ENCODE measurements around the gene LHX8. TPM values are rescaled to one million over a fixed set of nuclear protein-coding genes. Genes with fewer than 3 reads are reported as not detected.

The LHX8 gene
- total and polyA plus RNA-seq, 2 of the 13 experiments (the other 11 are each of a cell fraction or from before 2014, with no cell fraction given): not detected

DNA sequence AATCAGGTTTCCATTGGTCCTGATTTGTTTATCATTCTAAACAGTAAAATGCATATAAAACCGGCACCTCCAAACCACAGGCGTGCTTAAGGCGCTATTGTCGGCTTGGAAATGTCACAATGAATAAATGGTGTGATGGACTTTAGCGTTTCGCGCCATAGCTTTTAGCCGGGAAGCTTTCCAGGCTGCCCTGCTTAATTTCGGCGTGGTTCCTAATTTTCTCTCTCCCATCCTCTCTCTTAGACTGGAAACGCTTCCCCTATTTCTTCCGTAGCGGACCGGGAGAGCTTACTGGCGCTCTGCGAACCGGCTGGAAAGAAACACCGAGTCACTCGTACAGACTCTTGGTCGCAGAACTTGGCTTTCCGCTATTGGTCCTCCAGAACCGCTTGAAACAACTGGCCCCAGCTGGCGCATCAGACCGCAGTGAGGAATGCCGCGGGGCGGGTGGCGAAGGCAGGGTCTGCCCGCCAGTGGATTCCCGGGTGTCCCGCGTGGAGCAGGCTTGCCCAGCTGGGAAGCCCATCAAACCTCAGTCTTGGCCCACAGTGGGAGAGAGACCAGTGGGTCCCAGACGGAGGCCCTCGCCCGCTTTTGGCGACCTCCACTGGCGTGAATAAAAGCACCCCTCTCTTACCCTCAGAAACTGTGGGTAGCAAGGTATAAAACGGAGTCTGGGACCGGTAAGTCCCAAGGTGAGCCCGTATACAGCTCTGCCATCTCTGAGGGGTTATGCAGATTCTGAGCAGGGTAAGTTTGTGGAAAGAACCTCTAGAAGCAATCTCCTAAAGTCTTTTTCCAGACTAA, 4.0 kb upstream of the LHX8 start:
- TF ChIP-seq ZNF724P (CRISPR knock-in tag; IDR thresholded peaks at IDR 0.05; ENCODE audit: borderline replicate concordance) (no peak), PAX8 (CRISPR knock-in tag; IDR thresholded peaks at IDR 0.05; ENCODE audit: borderline replicate concordance) (no peak)
- H3K4me1 ChIP-seq (ENCODE audit: insufficient read depth, low read length): peaks cover 13% of the 10 kb centered on the region
- no peak overlapping the region for H2AFZ ChIP-seq (ENCODE audit: low read length)
- no peaks in the 10 kb centered on the region for H3K36me3 ChIP-seq (replicated peaks in 1 of 2; ENCODE audit: control insufficient read depth in 1 of 2, insufficient read depth in 2 of 2, low read length in 2 of 2)
- CTCF ChIA-PET (ENCODE audit: low intra/inter-chr PET ratio, low total read pairs): no interaction called here
- no TSS peak for BruUV-seq (replicated peaks)
- H3K27ac ChIP-seq (ENCODE audit: extremely low read length, insufficient read depth, low read length): no peak overlapping the region
- in situ Hi-C loops (cut with HindIII; ENCODE audit: extremely low pct_ligation_motif_present, low pct_unique_long_range_greater_than_20kb) (no loop called here), intact Hi-C loops (cut with micrococcal nuclease; ENCODE audit: unreplicated experiment) (no loop called here)
- H3K27me3 ChIP-seq (ENCODE audit: control insufficient read depth in 1 of 2, insufficient read depth in 2 of 2, low read length in 2 of 2): peaks cover 7 to 92% of the 10 kb centered on the region in 2 experiments
- ATAC-seq (no peak), DNase-seq (ENCODE audit: low spot score) (no peak), FAIRE-seq (no peak)
- no peak overlapping the region for H3K9ac ChIP-seq (ENCODE audit: insufficient read depth, low read depth, low read length)
- no peaks in the 10 kb centered on the region for H3K79me2 ChIP-seq (ENCODE audit: insufficient read depth, low read length)
- no peaks in the 10 kb centered on the region for H3K9me3 ChIP-seq (ENCODE audit: low read length)
- H3K4me2 ChIP-seq (ENCODE audit: low read depth, low read length): no peak overlapping the region
- no peaks in the 10 kb centered on the region for H4K20me1 ChIP-seq (ENCODE audit: insufficient read depth, low read length)
- POLR2A ChIA-PET: no interaction called here
- no peak overlapping the region for H3K4me3 ChIP-seq (replicated peaks in 1 of 3; ENCODE audit: insufficient read depth in 1 of 3, low read depth in 2 of 3, low read length in 3 of 3)
- 26% methylated on average over 32 of the region's 40 CpGs for WGBS (ENCODE audit: low lambda C conversion rate)

DNA sequence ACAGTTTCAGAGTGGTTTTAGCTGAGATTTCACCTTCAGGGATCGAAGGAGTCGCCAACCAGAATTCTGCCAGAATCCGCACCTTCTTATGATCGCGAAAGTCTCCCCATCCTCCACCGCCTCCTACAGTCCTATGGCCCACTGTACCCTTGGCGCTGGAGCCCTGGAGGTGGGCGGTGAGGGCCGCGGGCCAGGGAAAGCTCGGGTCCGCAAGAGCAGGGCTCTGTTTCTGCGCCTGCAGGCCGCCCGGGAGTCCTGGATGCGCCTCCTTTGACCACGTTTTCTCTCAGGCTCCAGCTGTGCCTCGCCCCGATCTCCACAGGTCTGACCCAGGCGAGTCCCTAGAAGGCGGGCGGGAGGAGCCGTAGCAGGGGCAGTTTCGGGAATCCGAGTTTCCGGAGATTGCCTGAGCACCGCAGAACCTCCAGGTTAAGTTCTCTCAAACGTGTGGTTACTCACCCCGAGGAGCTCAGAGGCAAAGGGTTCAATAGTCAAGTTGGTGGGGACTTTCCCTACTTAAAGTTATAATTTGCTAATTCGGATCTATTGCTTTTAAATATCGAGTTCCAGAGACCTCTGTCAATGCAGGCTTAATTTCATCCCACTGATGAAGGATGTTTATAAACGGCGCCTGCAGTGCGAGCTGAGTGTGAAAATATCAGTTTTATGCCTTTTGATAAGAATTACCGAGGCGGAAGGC, 3.2 kb upstream of the LHX8 start:
- TF ChIP-seq, protein P1, sequence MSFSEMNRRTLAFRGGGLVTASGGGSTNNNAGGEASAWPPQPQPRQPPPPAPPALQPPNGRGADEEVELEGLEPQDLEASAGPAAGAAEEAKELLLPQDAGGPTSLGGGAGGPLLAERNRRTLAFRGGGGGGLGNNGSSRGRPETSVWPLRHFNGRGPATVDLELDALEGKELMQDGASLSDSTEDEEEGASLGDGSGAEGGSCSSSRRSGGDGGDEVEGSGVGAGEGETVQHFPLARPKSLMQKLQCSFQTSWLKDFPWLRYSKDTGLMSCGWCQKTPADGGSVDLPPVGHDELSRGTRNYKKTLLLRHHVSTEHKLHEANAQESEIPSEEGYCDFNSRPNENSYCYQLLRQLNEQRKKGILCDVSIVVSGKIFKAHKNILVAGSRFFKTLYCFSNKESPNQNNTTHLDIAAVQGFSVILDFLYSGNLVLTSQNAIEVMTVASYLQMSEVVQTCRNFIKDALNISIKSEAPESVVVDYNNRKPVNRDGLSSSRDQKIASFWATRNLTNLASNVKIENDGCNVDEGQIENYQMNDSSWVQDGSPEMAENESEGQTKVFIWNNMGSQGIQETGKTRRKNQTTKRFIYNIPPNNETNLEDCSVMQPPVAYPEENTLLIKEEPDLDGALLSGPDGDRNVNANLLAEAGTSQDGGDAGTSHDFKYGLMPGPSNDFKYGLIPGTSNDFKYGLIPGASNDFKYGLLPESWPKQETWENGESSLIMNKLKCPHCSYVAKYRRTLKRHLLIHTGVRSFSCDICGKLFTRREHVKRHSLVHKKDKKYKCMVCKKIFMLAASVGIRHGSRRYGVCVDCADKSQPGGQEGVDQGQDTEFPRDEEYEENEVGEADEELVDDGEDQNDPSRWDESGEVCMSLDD (CRISPR knock-in tag; IDR thresholded peaks at IDR 0.05; ENCODE audit: borderline replicate concordance): no peak
- peak; percentile 58; the same call in 1 of the 2 replicates for TF ChIP-seq EZH2 (conservative IDR thresholded peaks at IDR 0.05; ENCODE audit: low read depth, low read length)
- DNase-seq (ENCODE audit: low spot score) (no peak), FAIRE-seq (no peak), ATAC-seq (no peak; the same call in 1 of the 3 replicates)
- Histone ChIP-seq H3K4me3 (replicated peaks in 1 of 3; ENCODE audit: insufficient read depth in 1 of 3, low read depth in 2 of 3, low read length in 3 of 3) (no peak overlapping the region), H3K36me3 (replicated peaks in 1 of 2; ENCODE audit: control insufficient read depth in 1 of 2, insufficient read depth in 2 of 2, low read length in 2 of 2) (no peaks in the 10 kb centered on the region), H3K4me1 (ENCODE audit: insufficient read depth, low read length) (peaks cover 13% of the 10 kb centered on the region), H3K27me3 (ENCODE audit: control insufficient read depth in 1 of 2, insufficient read depth in 2 of 2, low read length in 2 of 2) (peaks cover 7 to 94% of the 10 kb centered on the region in 2 experiments), H3K27ac (ENCODE audit: extremely low read length, insufficient read depth, low read length) (no peak overlapping the region), H3K9me3 (ENCODE audit: low read length) (no peaks in the 10 kb centered on the region), H3K9ac (ENCODE audit: insufficient read depth, low read depth, low read length) (no peak overlapping the region), H4K20me1 (ENCODE audit: insufficient read depth, low read length) (no peaks in the 10 kb centered on the region), H2AFZ (ENCODE audit: low read length) (no peak overlapping the region), H3K79me2 (ENCODE audit: insufficient read depth, low read length) (no peaks in the 10 kb centered on the region), H3K4me2 (ENCODE audit: low read depth, low read length) (no peak overlapping the region)
- POLR2A ChIA-PET: no interaction called here
- in situ Hi-C loops (cut with HindIII; ENCODE audit: extremely low pct_ligation_motif_present, low pct_unique_long_range_greater_than_20kb) (no loop called here), intact Hi-C loops (cut with micrococcal nuclease; ENCODE audit: unreplicated experiment) (no loop called here)
- no TSS peak for BruUV-seq (replicated peaks)
- CTCF ChIA-PET (ENCODE audit: low intra/inter-chr PET ratio, low total read pairs): no interaction called here
- WGBS (ENCODE audit: low lambda C conversion rate): 21% methylated on average over 23 of the region's 36 CpGs

Measured in HepG2 (cell line).